CD1c-positive myeloid dendritic cell (primary cell): ENCODE measurements around the gene TTC32.
"Not testable (repeated sequence)": the region's sequence is repeated elsewhere in the genome, so short reads cannot be mapped to it uniquely, and the experiment has no call there.

Source experiments
- DNase-seq: peaks from one replicate; pipeline ENCODE4 v3.0.0-alpha.2; 2016; ENCODE audit errors: extremely low spot score

The TTC32 gene

GRCh38 chr2:19901442-19902215 is at the start of gene TTC32:
Gene TTC32, minus strand, starts transcription at chr2:19901983. Its CDS starts 129 bp downstream, at chr2:19901854.
- DNase-seq: peak; percentile 96

GRCh38 chr2:19949071-19949470 is 47.3 kb upstream of the TTC32 start:
- no peak for DNase-seq

GRCh38 chr2:19947184-19947940 is 45.6 kb upstream of the TTC32 start:
- DNase-seq: no peak

- no peak for DNase-seq
These were observed 42.5 kb upstream of the TTC32 start for GRCh38 chr2:19944205-19944845.

GRCh38 chr2:19943189-19943588 is 41.4 kb upstream of the TTC32 start:
- DNase-seq: no peak

- no peak for DNase-seq
These were observed 40.4 kb upstream of the TTC32 start for GRCh38 chr2:19942199-19942598.

GRCh38 chr2:19937004-19937403 is 35.2 kb upstream of the TTC32 start:
- DNase-seq: no peak

GRCh38 chr2:19936203-19936602 is 34.4 kb upstream of the TTC32 start:
- DNase-seq: no peak

- DNase-seq: no peak
These were observed 31.7 kb upstream of the TTC32 start for GRCh38 chr2:19933351-19933981.

GRCh38 chr2:19932928-19933327 is 31.1 kb upstream of the TTC32 start:
- no peak for DNase-seq

- no peak for DNase-seq
These were observed 27.4 kb upstream of the TTC32 start for GRCh38 chr2:19929226-19929625.

GRCh38 chr2:19927816-19928215 is 26.0 kb upstream of the TTC32 start:
- not testable (repeated sequence) for DNase-seq

- not testable (repeated sequence) for DNase-seq
These were observed 22.7 kb upstream of the TTC32 start for GRCh38 chr2:19924526-19924925.

GRCh38 chr2:19922188-19922587 is 20.4 kb upstream of the TTC32 start:
- DNase-seq: not testable (repeated sequence)

- DNase-seq: no peak
These were observed 14.7 kb upstream of the TTC32 start for GRCh38 chr2:19916385-19916950.

- DNase-seq: no peak
These were observed 12.6 kb upstream of the TTC32 start for GRCh38 chr2:19914266-19914975.

- DNase-seq: no peak
These were observed 10.2 kb upstream of the TTC32 start for GRCh38 chr2:19911808-19912509.

- no peak for DNase-seq
These were observed 495 bp upstream of the TTC32 start for GRCh38 chr2:19902216-19902740.

GRCh38 chr2:19900931-19901441 is 797 bp downstream of the TTC32 start:
- peak; percentile 53 for DNase-seq
